Fibroblast of lung (primary cell): ENCODE data around the gene SMOC2. TPM values are rescaled to one million over a fixed set of nuclear protein-coding genes. Genes with fewer than 3 reads are reported as not detected.

Source experiments
- DNase-seq, 2 donors: peaks; one replicate each; pipeline versions ENCODE4 v3.0.0 to v3.0.0-alpha.2; 2010; ENCODE audit warnings: low read depth in 2 of 2
- H2AFZ ChIP-seq: 2 replicates; pipeline ENCODE4 v1.5.1; 2012; ENCODE audit warnings: low read length, control low read depth, inconsistent platforms
- H3K27ac ChIP-seq: 2 replicates; pipeline ENCODE4 v1.5.1; 2011; ENCODE audit warnings: low read length, control low read depth; ENCODE audit not compliant: insufficient read depth
- H3K27me3 ChIP-seq: 2 replicates; pipeline ENCODE4 v1.5.1; 2011; ENCODE audit warnings: mild to moderate bottlenecking, low read length; ENCODE audit not compliant: control insufficient read depth, insufficient read depth
- H3K36me3 ChIP-seq: 2 replicates; pipeline ENCODE4 v1.5.1; 2011; ENCODE audit warnings: low read length; ENCODE audit not compliant: control insufficient read depth, insufficient read depth
- H3K4me1 ChIP-seq: 2 replicates; pipeline ENCODE4 v1.5.1; 2011; ENCODE audit warnings: low read length; ENCODE audit not compliant: control insufficient read depth, insufficient read depth; ENCODE audit errors: extremely low read depth
- H3K4me2 ChIP-seq: 2 replicates; pipeline ENCODE4 v1.5.1; 2011; ENCODE audit warnings: low read length, control low read depth; ENCODE audit not compliant: insufficient read depth; ENCODE audit errors: extremely low read depth
- H3K4me3 ChIP-seq, 4 experiments: fragments of 200-600 bp in 1 of 4; sonication (generic) in 1 of 4; replicated peaks in 1 of 4; 2 replicates each; pipeline ENCODE4 v1.5.1; 2011 to 2016; ENCODE audit warnings: low read length in 4 of 4, low read depth in 3 of 4, mild to moderate bottlenecking in 3 of 4, control low read depth in 2 of 4, inconsistent platforms in 1 of 4, mixed read lengths in 1 of 4; ENCODE audit not compliant: insufficient read depth in 1 of 4; ENCODE audit errors: control extremely low read depth in 1 of 4
- H3K79me2 ChIP-seq: 2 replicates; pipeline ENCODE4 v1.5.1; 2012; ENCODE audit warnings: mild to moderate bottlenecking, low read length, inconsistent platforms; ENCODE audit not compliant: control insufficient read depth, insufficient read depth
- H3K9ac ChIP-seq: 2 replicates; pipeline ENCODE4 v1.5.1; 2011; ENCODE audit warnings: mild to moderate bottlenecking, low read length, control low read depth; ENCODE audit not compliant: insufficient read depth
- H3K9me3 ChIP-seq: 2 replicates; pipeline ENCODE4 v1.5.1; 2012; ENCODE audit warnings: low read depth, low read length; ENCODE audit not compliant: control insufficient read depth, insufficient read depth
- H4K20me1 ChIP-seq: 2 replicates; pipeline ENCODE4 v1.5.1; 2011; ENCODE audit warnings: low read length; ENCODE audit not compliant: control insufficient read depth, insufficient read depth; ENCODE audit errors: extremely low read depth
- CTCF ChIP-seq, 2 donors: IDR thresholded peaks in 1 of 2; conservative IDR thresholded peaks in 1 of 2; 1 replicate in 1 of 2; 2 replicates in 1 of 2; pipeline ENCODE4 v1.5.1; 2011 to 2012; ENCODE audit warnings: low read length in 2 of 2, control low read depth in 1 of 2, inconsistent platforms in 1 of 2, low read depth in 1 of 2, mild to moderate bottlenecking in 1 of 2
- EZH2 ChIP-seq: IDR thresholded peaks from 2 replicates; pipeline ENCODE4 v1.5.1; 2012; ENCODE audit warnings: low read length, control low read depth, mild to moderate bottlenecking; ENCODE audit errors: missing control alignments
- polyA plus RNA-seq, 2 donors: library from polyadenylated mRNA; depleted of rRNA in 1 of 2; stranded (reverse) in 1 of 2; unstranded in 1 of 2; fragments of >200 nt; gene quantifications; 2 replicates each; pipeline ENCODE4 v1.2.1, GENCODE V29; 2011 to 2012; ENCODE audit warnings: missing spikeins in 1 of 2
- total RNA-seq: library from RNA; depleted of rRNA; stranded (reverse); fragments of >200 nt; gene quantifications from 2 replicates; pipeline ENCODE4 v1.2.1, GENCODE V29; 2014

Gene SMOC2
- total and polyA plus RNA-seq, 2 donors (not counting 1 experiment from before 2014, with no cell fraction given): not detected

GRCh38 chr6:168494726-168495125 is 53.7 kb downstream of the SMOC2 start:
- H3K79me2 ChIP-seq: no peaks in the 10 kb centered on the region
- no peaks in the 10 kb centered on the region for H3K36me3 ChIP-seq
- no peak overlapping the region for H3K4me2 ChIP-seq
- no peak for DNase-seq
- no peaks in the 10 kb centered on the region for H3K27me3 ChIP-seq
- no peaks in the 10 kb centered on the region for H4K20me1 ChIP-seq
- TF ChIP-seq CTCF (conservative IDR thresholded peaks at IDR 0.05 in 1 of 2, IDR thresholded peaks at IDR 0.05 in 1 of 2; ENCODE audit: low read depth in 1 of 2, low read length in 2 of 2) (no peak), EZH2 (no peak)
- no peak overlapping the region for H3K27ac ChIP-seq
- H3K9me3 ChIP-seq: no peaks in the 10 kb centered on the region
- H3K9ac ChIP-seq: no peak overlapping the region
- H3K4me1 ChIP-seq: no peaks in the 10 kb centered on the region
- no peak overlapping the region for H2AFZ ChIP-seq
- no peak overlapping the region for H3K4me3 ChIP-seq

- Histone ChIP-seq H3K27me3 (no peaks in the 10 kb centered on the region), H3K4me2 (no peak overlapping the region), H3K4me1 (no peaks in the 10 kb centered on the region), H3K79me2 (no peaks in the 10 kb centered on the region), H3K36me3 (no peaks in the 10 kb centered on the region), H3K9ac (no peak overlapping the region), H3K4me3 (no peak overlapping the region), H3K27ac (no peak overlapping the region), H2AFZ (no peak overlapping the region), H3K9me3 (no peaks in the 10 kb centered on the region), H4K20me1 (no peaks in the 10 kb centered on the region)
- DNase-seq: no peak
- TF ChIP-seq EZH2 (no peak), CTCF (conservative IDR thresholded peaks at IDR 0.05 in 1 of 2, IDR thresholded peaks at IDR 0.05 in 1 of 2; ENCODE audit: low read depth in 1 of 2, low read length in 2 of 2) (no peak)
These were observed 54.1 kb downstream of the SMOC2 start for GRCh38 chr6:168495133-168495532.

- H3K9me3 ChIP-seq: no peaks in the 10 kb centered on the region
- no peaks in the 10 kb centered on the region for H3K27me3 ChIP-seq
- TF ChIP-seq EZH2 (no peak), CTCF (conservative IDR thresholded peaks at IDR 0.05 in 1 of 2, IDR thresholded peaks at IDR 0.05 in 1 of 2; ENCODE audit: low read depth in 1 of 2, low read length in 2 of 2) (no peak)
- no peak overlapping the region for H2AFZ ChIP-seq
- DNase-seq: no peak
- H3K4me3 ChIP-seq: no peak overlapping the region
- H3K4me1 ChIP-seq: no peaks in the 10 kb centered on the region
- H3K9ac ChIP-seq: no peak overlapping the region
- no peaks in the 10 kb centered on the region for H3K79me2 ChIP-seq
- no peaks in the 10 kb centered on the region for H4K20me1 ChIP-seq
- no peak overlapping the region for H3K4me2 ChIP-seq
- H3K27ac ChIP-seq: no peak overlapping the region
- H3K36me3 ChIP-seq: no peaks in the 10 kb centered on the region
These were observed 54.7 kb downstream of the SMOC2 start for GRCh38 chr6:168495636-168496035.
